Measurements from ENCODE around the gene PRXL2A.

Gene PRXL2A

DNA sequence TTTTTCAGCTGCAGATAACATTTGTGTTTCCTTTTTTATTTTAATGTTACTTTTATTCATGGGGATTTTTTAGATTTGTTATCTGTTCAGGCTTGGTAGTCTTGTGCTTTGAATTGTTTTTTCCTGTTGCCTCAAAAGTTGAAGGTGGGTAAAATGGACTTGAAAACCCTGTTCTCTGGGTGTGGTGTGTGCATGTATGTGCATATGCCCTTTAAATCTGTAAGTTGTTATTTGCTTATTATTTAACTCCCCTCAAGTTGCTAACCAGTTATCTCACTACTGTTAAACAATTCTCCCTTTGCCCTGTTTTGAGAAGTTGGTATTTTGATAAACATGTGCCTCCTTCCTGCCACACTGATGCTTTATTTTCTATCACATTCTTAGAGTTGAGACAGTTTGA lies 76.3 kb downstream of the PRXL2A start:
- ChIA-PET CTCF (interaction anchor here (0.7 to 1.6 kb wide), 3 partner anchors 12 to 40 kb away, joined by 3 to 4 read pairs (median 4); no protein-coding TSS in a partner anchor), POLR2A (no interaction called here)
- DNase-seq (ENCODE audit: extremely low spot score): no peak
- TF ChIP-seq, protein P1, sequence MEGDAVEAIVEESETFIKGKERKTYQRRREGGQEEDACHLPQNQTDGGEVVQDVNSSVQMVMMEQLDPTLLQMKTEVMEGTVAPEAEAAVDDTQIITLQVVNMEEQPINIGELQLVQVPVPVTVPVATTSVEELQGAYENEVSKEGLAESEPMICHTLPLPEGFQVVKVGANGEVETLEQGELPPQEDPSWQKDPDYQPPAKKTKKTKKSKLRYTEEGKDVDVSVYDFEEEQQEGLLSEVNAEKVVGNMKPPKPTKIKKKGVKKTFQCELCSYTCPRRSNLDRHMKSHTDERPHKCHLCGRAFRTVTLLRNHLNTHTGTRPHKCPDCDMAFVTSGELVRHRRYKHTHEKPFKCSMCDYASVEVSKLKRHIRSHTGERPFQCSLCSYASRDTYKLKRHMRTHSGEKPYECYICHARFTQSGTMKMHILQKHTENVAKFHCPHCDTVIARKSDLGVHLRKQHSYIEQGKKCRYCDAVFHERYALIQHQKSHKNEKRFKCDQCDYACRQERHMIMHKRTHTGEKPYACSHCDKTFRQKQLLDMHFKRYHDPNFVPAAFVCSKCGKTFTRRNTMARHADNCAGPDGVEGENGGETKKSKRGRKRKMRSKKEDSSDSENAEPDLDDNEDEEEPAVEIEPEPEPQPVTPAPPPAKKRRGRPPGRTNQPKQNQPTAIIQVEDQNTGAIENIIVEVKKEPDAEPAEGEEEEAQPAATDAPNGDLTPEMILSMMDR (IDR thresholded peaks at IDR 0.05; ENCODE audit: control extremely low read depth, extremely low read depth, low read depth, missing control alignments): no peak

DNA sequence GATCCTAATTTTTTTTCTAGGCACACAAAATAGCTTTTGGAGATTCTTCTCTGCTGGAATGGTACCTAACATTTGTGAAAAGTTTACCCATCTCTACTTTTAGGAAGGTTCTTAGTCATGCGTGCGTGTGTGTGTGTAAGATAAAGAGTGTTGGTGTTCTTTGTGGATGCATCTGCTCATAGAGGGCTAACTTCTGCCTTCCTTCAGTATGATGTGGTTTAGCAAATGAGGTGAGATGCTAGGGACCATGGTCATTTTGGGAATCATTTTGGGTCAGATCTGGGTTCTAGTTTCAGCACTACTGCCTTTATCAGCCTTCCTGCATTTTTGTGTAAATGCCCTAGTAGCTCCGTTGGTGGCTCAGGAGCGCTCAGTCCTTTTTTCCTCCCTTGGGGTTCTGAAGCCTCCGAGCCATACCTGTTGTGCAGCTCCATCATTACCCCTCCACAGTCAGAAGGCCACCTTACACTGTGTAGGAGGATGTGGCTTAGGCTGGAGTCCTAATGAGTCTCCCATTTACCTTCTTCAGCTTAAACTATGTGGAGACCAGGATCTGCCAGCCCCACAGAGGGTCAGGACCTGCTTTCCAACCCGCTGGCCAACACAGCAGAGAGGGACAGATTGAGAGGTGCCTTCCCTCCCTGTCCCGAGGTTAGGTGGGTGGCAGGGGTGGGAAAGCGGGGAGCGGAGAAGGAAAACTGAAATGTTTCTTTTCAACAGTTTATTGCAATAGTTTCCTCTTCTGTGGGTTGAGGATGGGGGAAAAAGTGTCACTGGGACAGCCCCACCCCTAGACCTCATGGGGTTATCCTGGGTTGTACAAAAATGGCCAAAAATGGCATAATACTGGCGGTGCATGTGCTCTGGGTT lies 77.0 kb downstream of the PRXL2A start:
- DNase-seq (ENCODE audit: extremely low spot score): no peak
- TF ChIP-seq, protein P1 (IDR thresholded peaks at IDR 0.05; ENCODE audit: control extremely low read depth, extremely low read depth, low read depth, missing control alignments): no peak
- ChIA-PET POLR2A (no interaction called here), CTCF (interaction anchor here (0.7 to 3.8 kb wide), 7 partner anchors 12 to 40 kb away, joined by 3 to 30 read pairs (median 3); no protein-coding TSS in a partner anchor)

DNA sequence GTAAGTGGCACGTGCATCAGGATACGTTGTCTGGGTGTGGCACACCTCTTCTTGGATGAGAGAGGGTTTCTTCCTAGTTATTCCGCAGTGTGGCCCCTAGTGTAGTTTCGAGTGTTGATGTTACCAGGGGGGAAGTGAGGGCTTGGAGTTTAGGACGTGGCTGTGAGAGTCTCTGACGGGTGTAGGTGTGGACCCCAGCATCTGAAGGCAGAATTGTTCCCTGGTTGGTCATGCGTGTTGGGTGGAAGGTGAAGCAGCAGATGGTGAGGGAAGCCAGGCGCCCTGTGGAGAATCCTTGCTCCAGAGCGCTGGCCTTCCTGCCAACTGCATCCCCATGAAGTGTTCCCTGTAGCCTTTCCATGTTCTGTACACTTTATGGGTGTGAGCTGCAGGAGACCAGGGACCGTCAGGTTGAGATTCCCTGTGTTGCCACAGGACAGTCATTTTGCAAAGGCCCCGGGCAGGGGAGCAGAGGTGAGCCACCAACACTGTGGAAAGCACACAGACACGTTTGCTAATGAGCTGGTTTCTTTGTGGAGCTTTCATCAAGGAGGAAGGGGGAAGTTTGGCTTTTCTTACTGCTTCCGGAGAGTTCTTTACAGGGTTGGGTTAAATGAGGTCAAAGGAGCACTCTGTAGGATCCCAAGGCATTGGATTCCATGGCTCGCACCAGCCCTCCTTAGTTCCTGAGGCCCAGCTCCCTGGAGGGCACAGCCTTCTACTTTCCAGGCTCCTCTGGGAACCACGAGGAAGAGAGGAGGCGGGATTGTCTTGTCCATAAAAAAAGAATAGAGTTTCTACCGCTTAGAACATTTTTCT lies 77.8 kb downstream of the PRXL2A start:
- ChIA-PET CTCF (interaction anchor here (0.9 to 3.8 kb wide), 7 partner anchors 8 to 41 kb away, joined by 3 to 30 read pairs (median 3); no protein-coding TSS in a partner anchor), POLR2A (no interaction called here)
- TF ChIP-seq, protein P1 (IDR thresholded peaks at IDR 0.05; ENCODE audit: control extremely low read depth, extremely low read depth, low read depth, missing control alignments): no peak
- no peak for DNase-seq (ENCODE audit: extremely low spot score)

Measured in GM10248 (cell line).